Skeletal muscle satellite cell (primary cell): Measurements from ENCODE around the gene PRICKLE2.

ENCODE experiments used
- H3K27me3 ChIP-seq: 2 replicates; pipeline ENCODE4 v1.7.0; 2013; ENCODE audit warnings: low read length; ENCODE audit not compliant: control insufficient read depth, insufficient read depth
- H3K36me3 ChIP-seq: 2 replicates; pipeline ENCODE4 v1.7.0; 2013; ENCODE audit warnings: mild to moderate bottlenecking, control low read depth, low read length; ENCODE audit not compliant: insufficient read depth
- H3K4me1 ChIP-seq: 2 replicates; pipeline ENCODE4 v1.7.0; 2013; ENCODE audit warnings: low read length; ENCODE audit not compliant: control insufficient read depth, insufficient read depth
- H3K4me2 ChIP-seq: 2 replicates; pipeline ENCODE4 v1.7.0; 2013; ENCODE audit warnings: mild to moderate bottlenecking, low read length
- H3K4me3 ChIP-seq: 2 replicates; pipeline ENCODE4 v1.7.0; 2013; ENCODE audit warnings: low read length
- H3K9ac ChIP-seq: 2 replicates; pipeline ENCODE4 v1.7.0; 2013; ENCODE audit warnings: mild to moderate bottlenecking, low read depth, low read length, moderate library complexity
- H3K9me3 ChIP-seq: replicated peaks from 2 replicates; pipeline ENCODE4 v1.7.0; 2013; ENCODE audit warnings: mild to moderate bottlenecking, control low read depth, low read length

The PRICKLE2 gene

DNA sequence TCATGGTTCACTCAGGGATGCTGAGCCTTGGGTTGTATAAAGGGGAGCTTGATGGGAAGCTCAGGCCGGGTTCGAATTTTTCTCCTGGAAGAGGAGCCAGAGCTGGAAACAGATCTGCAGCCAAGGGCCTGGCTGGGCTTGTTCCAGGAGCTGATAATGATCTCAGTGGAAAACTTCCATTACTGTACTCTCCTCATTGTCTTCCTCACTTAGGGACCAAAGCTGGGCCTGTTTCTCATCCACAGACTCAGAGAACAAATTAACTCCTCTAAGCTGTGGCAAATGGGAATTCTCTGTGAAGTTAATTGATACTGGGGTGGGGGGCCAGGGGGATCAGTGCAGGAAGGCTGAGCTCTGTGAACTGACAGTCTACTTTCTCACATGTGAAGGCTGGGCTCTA lies 92.0 kb downstream of the PRICKLE2 start:
- peaks cover 5% of the 10 kb centered on the region for H3K4me1 ChIP-seq

GRCh38 chr3:64131725-64132469 lies 93.4 kb downstream of the PRICKLE2 start:
- no peaks in the 10 kb centered on the region for H3K4me1 ChIP-seq
- H3K27me3 ChIP-seq, result no peaks in the 10 kb centered on the region
- H3K4me2 ChIP-seq, result no peak overlapping the region
- H3K36me3 ChIP-seq, result peaks cover 15% of the 10 kb centered on the region
- H3K9me3 ChIP-seq, result no peaks in the 10 kb centered on the region
- H3K9ac ChIP-seq, result no peak overlapping the region
- H3K4me3 ChIP-seq, result no peak overlapping the region

More for the DNA sequence above, 92.0 kb downstream of the PRICKLE2 start:
- Histone ChIP-seq H3K4me3 (no peak overlapping the region), H3K9me3 (no peaks in the 10 kb centered on the region), H3K9ac (no peak overlapping the region), H3K36me3 (peaks cover 7% of the 10 kb centered on the region), H3K27me3 (no peaks in the 10 kb centered on the region), H3K4me2 (no peak overlapping the region)

- Histone ChIP-seq H3K4me3 (no peak overlapping the region), H3K27me3 (no peaks in the 10 kb centered on the region), H3K36me3 (peaks cover 16% of the 10 kb centered on the region), H3K9ac (no peak overlapping the region), H3K9me3 (no peaks in the 10 kb centered on the region), H3K4me1 (no peaks in the 10 kb centered on the region), H3K4me2 (no peak overlapping the region)
These were observed 94.8 kb downstream of the PRICKLE2 start for GRCh38 chr3:64130436-64130835.

GRCh38 chr3:64129581-64129980 lies 95.7 kb downstream of the PRICKLE2 start:
- peaks cover 16% of the 10 kb centered on the region for H3K36me3 ChIP-seq
- no peaks in the 10 kb centered on the region for H3K27me3 ChIP-seq
- no peak overlapping the region for H3K9ac ChIP-seq
- H3K4me3 ChIP-seq, result no peak overlapping the region
- no peaks in the 10 kb centered on the region for H3K4me1 ChIP-seq
- H3K9me3 ChIP-seq, result no peaks in the 10 kb centered on the region
- no peak overlapping the region for H3K4me2 ChIP-seq

- Histone ChIP-seq H3K36me3 (peaks cover 16% of the 10 kb centered on the region), H3K9me3 (no peaks in the 10 kb centered on the region), H3K4me1 (no peaks in the 10 kb centered on the region), H3K4me3 (no peak overlapping the region), H3K4me2 (no peak overlapping the region), H3K9ac (no peak overlapping the region), H3K27me3 (no peaks in the 10 kb centered on the region)
These were observed 96.2 kb downstream of the PRICKLE2 start for GRCh38 chr3:64129106-64129505.

- Histone ChIP-seq H3K4me1 (no peaks in the 10 kb centered on the region), H3K9me3 (no peaks in the 10 kb centered on the region), H3K36me3 (peaks cover 9% of the 10 kb centered on the region), H3K9ac (no peak overlapping the region), H3K4me2 (no peak overlapping the region), H3K4me3 (no peak overlapping the region), H3K27me3 (no peaks in the 10 kb centered on the region)
These were observed 99.7 kb downstream of the PRICKLE2 start for GRCh38 chr3:64125561-64125960.

GRCh38 chr3:64123931-64124330 lies 101.3 kb downstream of the PRICKLE2 start:
- Histone ChIP-seq H3K4me3 (no peak overlapping the region), H3K36me3 (peaks cover 9% of the 10 kb centered on the region), H3K4me1 (no peaks in the 10 kb centered on the region), H3K9me3 (no peaks in the 10 kb centered on the region), H3K9ac (no peak overlapping the region), H3K27me3 (no peaks in the 10 kb centered on the region), H3K4me2 (no peak overlapping the region)

GRCh38 chr3:64122476-64122875 lies 102.8 kb downstream of the PRICKLE2 start:
- Histone ChIP-seq H3K36me3 (peaks cover 6% of the 10 kb centered on the region), H3K9me3 (no peaks in the 10 kb centered on the region), H3K4me1 (no peaks in the 10 kb centered on the region), H3K4me2 (no peak overlapping the region), H3K27me3 (no peaks in the 10 kb centered on the region), H3K9ac (no peak overlapping the region), H3K4me3 (no peak overlapping the region)

GRCh38 chr3:64121750-64122311 lies 103.4 kb downstream of the PRICKLE2 start:
- Histone ChIP-seq H3K36me3 (peaks cover under 1% of the 10 kb centered on the region), H3K27me3 (no peaks in the 10 kb centered on the region), H3K4me1 (no peaks in the 10 kb centered on the region), H3K9me3 (no peaks in the 10 kb centered on the region), H3K9ac (no peak overlapping the region), H3K4me2 (no peak overlapping the region), H3K4me3 (no peak overlapping the region)

GRCh38 chr3:64120876-64121275 lies 104.4 kb downstream of the PRICKLE2 start:
- no peak overlapping the region for H3K4me3 ChIP-seq
- H3K27me3 ChIP-seq, result no peaks in the 10 kb centered on the region
- no peaks in the 10 kb centered on the region for H3K9me3 ChIP-seq
- H3K9ac ChIP-seq, result no peak overlapping the region
- no peaks in the 10 kb centered on the region for H3K4me1 ChIP-seq
- H3K36me3 ChIP-seq, result no peaks in the 10 kb centered on the region
- no peak overlapping the region for H3K4me2 ChIP-seq

GRCh38 chr3:64117483-64117882 lies 107.8 kb downstream of the PRICKLE2 start:
- Histone ChIP-seq H3K36me3 (no peaks in the 10 kb centered on the region), H3K4me3 (no peak overlapping the region)

DNA sequence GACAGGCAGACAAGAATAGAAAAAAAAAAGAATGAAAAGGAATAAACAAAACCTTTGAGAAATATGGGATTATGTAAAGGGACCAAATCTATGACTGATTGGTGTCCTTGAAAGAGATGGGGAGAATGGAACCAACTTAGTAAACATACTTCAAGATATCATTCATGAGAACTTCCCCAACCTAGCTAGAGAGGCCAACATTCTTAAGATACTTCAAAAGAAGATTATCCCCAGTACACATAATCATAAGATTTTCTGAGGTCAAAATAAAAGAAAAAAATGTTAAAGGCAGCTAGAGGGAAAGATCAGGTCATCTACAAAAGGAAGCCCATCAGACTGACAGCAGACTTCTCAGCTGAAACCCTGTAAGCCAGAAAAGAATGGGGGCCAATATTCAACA lies 110.6 kb downstream of the PRICKLE2 start:
- Histone ChIP-seq H3K9ac (no peak overlapping the region), H3K9me3 (no peaks in the 10 kb centered on the region), H3K4me1 (no peaks in the 10 kb centered on the region), H3K27me3 (no peaks in the 10 kb centered on the region), H3K4me3 (no peak overlapping the region), H3K36me3 (peaks cover 7% of the 10 kb centered on the region), H3K4me2 (no peak overlapping the region)

More at GRCh38 chr3:64117483-64117882, 107.8 kb downstream of the PRICKLE2 start:
- Histone ChIP-seq H3K27me3 (no peaks in the 10 kb centered on the region), H3K4me1 (no peaks in the 10 kb centered on the region), H3K9ac (no peak overlapping the region), H3K4me2 (no peak overlapping the region), H3K9me3 (no peaks in the 10 kb centered on the region)
